Epithelial cell of prostate (primary cell): ENCODE measurements around the gene SV2C.
"Not testable (repeated sequence)": the region's sequence is repeated elsewhere in the genome, so short reads cannot be mapped to it uniquely, and the experiment has no call there.

Experiments
- DNase-seq: peaks from one replicate; pipeline ENCODE4 v3.0.0-alpha.2; 2011; ENCODE audit warnings: low read depth, low spot score
- H3K27ac ChIP-seq: fragments of 450-650 bp; 2 replicates; pipeline ENCODE4 v1.5.1; 2017; ENCODE audit warnings: mild to moderate bottlenecking

Gene SV2C

DNA sequence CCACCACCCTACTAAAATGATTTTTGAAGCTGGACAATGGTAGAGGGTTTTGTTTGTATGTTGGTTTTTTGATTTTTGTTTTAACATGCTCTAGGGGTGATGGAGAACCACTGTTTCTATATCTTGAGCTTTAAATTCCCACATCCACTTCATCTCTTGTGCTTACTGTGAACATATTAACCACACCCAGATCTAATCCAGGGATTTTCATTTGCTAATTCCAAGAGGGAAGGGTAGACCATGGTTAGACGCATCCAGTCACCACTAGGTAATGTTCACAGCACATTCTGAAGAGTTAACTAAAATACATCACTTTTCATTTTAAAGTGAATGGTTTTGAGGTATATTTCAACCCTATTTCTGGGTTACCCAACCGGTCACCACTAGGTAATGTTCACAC, 283.4 kb downstream of the SV2C start:
- no peak overlapping the region for H3K27ac ChIP-seq
- no peak for DNase-seq

DNA sequence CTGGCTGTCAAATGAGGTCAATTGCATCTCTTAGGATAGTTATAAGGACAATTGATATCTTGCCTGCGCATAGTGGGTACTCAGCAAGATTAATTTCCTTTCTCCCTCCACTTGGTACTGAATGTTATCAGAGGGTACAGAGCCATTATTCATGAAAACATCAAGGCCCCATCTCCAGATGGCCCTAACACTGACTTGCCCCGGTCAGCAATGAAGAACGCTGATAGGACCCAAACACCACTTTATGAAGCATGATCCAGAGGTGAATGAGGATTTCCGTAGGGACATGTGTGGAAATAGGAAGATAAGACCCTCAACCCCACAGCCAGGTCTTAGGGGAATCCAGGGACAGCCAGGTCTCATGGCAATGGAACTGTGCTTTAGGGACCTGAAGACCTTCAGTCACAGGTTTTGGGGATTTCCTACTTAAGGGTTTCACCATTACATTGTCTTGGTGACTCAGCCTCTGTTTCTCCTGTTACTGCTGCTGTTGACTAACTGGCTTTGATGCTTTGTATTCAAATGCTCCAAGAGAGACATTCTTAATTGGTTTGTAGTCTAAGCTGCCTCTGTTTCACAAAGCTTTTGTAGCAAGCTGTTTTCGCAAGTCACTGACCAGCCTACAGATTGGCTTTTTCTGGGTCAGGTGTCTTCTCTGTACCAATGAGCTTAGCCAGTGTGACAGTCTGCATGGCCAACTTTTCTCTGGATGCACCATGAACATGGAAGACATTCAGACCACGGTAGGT, 284.6 kb downstream of the SV2C start:
- DNase-seq = peak; percentile 86
- peak overlapping the region; percentile 21 for H3K27ac ChIP-seq

DNA sequence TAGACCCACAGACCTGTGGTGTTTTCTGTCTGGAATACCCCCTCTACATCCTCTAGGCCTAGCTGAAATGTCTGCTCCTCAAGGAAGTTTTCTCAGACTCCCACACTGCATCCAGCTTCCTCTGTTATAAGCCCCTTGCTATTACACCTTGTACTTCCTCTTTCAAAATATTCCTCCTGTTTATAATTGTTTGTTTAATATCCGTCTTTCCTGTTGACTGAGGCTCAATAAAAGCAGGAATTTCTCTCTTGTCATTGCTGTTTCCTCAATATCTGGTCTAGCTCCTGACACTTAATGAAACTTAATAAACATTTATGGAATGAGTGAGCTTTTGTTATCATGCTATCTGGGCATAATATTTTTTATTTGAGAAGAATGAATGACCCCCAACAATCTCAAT, 285.8 kb downstream of the SV2C start:
- DNase-seq = no peak
- no peak overlapping the region for H3K27ac ChIP-seq

DNA sequence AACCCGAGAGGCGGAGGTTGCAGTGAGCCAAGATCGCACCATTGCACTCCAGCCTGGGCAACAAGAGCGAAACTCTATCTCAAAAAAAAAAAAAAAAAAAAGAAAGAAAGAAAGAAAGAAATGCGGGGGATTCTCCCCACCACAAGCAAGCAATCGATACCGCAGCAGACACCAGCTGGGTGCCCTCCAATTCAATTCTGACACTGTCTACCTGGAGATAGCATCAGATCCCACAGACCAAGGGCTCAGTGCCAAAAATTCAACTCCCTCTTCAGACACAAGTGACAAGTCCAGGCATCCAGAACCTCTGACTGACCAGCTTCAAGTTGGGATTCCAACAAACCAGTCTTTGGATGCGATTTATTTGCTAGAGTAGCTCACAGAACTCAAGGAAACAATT, 286.5 kb downstream of the SV2C start:
- not testable (repeated sequence) for DNase-seq, H3K27ac ChIP-seq

DNA sequence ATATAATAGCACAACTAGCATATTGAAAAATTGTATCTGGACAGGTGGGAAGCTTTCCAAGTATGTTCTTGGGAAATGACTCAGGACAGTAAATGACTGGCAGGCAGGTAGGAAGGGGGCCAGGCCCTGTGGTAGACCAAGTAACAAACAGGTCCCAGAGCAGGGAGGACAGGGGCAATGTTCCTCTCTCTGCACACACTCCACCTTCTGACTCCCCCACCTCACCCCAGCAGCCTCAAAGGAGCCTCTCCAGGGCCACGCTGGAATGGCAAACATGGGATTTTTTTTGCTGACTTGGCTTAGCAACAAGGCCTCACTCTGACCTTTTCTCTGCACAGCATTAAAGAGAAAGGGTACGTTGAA, 288.8 kb downstream of the SV2C start:
- DNase-seq = no peak
- peak overlapping the region; percentile 37 for H3K27ac ChIP-seq

DNA sequence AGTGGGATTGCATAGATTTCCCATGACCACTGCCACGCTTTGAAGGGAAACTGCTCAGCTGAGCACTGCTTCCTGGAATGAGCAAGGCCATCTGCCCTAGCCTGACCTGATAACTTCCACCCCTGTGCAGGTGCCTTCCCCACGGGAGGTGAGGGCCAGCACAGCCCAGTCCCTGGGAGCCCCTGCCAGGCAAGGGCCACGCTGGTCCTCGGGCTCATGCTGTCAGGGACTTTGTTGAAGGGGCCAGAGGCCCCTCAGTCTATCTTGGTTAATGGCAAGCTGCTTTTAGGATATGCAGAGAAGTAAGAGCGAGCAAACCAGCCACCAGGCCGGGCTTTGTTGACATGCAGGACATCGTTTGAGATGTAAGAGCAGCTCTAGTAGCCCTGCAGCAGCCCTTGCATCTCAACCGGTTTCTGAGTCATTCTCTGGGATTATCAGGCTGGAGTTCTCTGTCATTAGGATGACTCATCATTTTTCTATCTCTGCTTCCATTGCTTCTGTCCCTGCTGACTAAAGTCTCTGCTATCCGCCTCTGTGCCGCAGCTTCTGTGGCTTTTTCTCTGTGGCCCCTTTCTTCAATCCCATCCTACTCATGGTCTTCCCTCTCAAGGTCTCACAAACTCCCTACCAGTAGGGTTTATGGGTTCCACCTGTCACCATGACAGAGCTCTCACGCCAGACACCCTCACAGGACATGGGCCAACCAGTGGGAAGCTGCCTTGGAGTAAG, 289.3 kb downstream of the SV2C start:
- H3K27ac ChIP-seq = peak overlapping the region; percentile 37
- DNase-seq = peak; percentile 89

DNA sequence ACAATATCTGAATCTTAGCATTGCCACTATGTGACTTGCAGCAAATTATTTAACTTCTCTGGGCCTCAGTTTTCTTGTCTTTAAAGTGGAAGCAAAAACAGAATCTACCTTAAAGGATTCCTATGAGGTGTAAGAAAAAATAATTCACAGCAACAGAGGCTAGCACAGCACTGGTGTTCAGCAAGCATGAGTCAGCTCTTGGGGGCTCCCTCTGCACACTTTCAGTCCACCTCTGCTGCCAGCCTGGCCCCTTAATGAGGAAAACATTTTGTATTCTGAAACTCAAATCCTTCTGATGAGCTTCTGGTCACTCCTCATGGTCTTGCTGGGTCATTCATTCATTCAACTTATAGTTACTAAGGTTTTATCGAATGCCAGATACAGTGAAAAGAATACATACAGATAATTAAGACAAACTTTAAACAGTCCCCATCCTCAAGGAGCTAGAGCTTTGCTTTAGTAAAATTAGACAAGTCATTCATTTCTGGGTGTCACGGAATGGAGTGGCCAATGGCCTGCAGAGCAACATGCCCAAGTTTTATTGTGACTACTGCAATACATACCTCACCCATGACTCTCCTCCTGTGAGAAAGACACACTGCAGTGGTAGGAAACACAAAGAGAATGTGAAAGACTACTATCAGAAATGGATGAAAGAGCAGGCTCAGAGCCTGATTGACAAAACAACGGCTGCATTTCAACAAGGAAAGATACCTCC, 293.1 kb downstream of the SV2C start:
- no peak overlapping the region for H3K27ac ChIP-seq
- no peak for DNase-seq

DNA sequence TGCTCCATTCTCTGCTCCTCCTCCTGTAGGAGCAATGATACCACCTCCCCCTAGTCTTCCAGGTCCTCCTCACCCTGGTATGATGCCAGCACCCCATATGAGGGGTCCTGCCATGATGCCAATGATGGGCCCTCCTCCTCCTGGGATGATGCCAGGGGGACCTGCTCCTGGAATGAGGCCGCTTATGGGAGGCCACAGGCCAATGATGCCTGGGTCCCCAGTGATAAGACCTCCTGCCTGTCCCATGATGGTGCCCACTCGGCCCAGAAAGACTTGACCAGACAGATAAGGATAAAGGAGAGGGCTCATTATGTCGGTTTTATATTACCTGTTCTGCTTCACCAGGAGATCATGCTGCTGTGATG, 293.7 kb downstream of the SV2C start:
- DNase-seq = no peak
- no peak overlapping the region for H3K27ac ChIP-seq

DNA sequence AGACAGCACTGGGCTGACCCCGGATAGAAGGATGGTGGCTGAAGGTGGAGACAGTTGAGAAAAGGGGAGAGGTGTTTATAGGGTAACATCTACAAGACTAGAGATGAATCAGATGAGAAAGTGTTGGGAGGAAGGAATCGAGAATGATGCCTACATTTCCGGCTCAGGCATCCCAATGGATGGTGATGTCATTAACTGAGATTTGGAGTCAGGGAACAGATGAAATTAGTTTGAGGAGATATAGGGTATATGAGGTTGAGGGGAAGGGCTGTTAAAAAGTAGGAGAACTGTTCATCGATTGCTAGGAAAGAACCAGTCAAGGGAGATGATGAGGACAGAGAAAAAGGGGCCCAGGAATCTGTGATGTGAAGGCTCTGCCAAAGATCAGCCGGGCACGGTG, 295.2 kb downstream of the SV2C start:
- DNase-seq = no peak
- H3K27ac ChIP-seq = no peak overlapping the region

DNA sequence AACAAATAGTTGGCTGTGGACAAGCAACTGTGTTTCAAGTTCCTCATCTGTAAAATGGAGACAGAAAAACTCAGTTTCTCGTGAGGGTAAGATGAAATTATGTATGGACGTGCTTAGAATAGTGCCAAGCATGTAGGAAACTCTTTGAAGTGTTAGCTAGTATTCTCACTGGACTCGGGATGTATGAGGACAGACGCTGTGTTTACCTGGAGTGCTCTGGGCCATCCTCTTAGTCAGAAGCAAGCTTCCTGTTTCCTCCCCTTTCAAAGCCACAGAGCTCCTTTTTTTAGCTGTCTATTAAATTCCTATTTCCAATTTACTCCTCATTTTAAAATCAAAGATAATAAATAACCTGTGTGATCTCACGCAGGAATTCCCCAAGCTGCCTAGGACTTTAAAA, 296.1 kb downstream of the SV2C start:
- no peak overlapping the region for H3K27ac ChIP-seq
- no peak for DNase-seq

DNA sequence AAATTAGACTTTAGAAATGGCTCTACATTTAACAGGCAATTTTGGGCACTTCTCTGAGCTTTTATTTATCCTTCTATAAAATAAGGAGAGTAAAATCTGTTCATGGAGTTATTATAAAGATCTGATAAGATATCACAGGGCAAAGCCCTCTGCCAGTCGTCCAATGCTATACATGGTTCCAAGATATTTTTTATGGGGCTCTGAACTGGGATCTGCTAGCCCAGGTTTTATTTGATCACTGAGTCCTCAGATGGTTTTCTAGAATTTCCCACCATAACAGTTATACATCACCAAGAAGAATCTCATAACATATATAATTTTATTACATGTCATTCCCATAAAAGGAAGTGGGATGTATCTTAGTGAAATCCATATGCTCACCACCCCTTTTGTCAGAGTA, 296.7 kb downstream of the SV2C start:
- H3K27ac ChIP-seq = no peak overlapping the region
- no peak for DNase-seq

DNA sequence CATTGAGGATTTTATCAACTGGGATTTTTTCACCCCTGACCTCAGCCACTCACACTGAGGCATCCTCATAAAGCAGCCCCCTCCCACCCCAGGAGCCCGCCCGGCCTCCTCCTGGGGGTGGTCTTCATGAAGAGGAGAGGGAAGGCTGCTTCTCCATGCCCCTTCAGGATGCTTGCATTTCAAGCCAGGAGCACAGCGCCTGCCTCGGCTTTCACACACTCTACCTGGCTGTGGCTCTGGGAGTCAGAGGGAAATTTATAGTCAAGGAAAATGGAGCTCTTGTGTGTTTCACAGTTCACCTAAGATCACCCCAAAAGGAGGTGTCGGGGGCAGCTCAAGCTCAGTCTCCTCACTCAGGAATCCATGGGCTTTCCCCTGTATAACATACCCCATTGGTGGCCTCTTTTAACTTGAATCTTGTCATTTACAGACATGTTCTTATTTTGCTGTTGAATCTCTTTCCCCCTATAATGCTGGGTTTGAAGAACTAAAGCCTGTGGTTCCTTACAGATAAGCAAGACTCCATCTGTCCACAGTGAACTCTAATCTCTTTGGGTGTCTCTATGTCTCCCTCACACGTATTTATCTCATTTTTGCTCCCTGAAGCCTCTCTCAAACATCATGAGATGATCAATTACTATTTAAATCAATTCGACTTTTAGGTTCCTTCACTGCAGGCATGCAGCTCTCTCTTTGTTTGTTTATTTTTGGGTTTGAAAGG, 297.3 kb downstream of the SV2C start:
- no peak overlapping the region for H3K27ac ChIP-seq
- DNase-seq = no peak

DNA sequence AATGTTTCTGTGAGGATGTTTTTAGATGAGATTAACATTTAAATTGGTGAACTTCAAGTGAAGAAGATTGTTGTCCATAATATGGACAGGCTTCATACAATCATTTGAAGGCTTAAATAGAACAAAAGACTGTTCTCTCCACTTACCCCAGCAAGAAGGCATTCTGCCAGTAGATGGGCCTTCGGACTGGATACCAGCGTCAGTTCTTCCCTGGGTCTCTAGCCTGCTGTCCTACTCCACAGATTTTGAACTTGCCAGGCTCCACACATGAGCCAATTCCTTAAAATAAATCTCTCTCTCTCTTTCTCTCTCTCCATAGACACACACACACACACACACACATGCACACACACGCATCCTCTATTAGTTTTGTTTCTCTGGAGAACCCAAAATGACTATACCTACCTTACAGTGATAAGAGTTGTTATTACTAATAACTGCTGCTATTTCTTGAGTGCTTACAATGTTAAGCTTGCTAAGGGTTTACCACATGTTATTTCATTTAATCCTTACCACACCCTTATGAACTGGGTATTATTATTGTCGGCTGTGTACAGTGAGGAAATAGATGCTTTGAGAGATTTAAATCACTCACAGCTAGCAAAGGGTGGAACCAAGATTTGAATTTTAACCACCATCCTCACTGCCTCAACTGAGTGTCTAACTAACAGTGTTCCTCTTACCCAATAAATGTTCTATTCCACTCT, 300.1 kb downstream of the SV2C start:
- no peak overlapping the region for H3K27ac ChIP-seq
- no peak for DNase-seq

DNA sequence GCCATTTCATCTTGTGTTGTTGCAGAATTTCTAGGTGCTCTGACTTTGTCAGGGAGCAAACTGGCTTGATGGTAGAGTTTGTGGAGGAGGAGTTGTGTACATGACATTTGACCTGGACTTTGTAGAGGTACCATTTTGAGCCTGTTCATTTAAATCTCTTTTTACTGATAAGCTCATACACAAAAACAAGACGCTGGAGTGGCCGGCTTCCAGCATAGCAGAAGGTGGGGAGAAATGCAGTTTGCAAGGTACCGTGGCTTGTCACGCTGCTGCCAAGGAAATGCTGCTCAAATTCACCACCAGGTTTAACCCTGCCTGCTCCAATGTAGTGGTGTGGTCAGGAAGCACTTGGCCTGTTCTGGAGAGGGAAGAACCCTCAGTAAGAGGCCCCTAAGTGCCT, 301.0 kb downstream of the SV2C start:
- no peak for DNase-seq

DNA sequence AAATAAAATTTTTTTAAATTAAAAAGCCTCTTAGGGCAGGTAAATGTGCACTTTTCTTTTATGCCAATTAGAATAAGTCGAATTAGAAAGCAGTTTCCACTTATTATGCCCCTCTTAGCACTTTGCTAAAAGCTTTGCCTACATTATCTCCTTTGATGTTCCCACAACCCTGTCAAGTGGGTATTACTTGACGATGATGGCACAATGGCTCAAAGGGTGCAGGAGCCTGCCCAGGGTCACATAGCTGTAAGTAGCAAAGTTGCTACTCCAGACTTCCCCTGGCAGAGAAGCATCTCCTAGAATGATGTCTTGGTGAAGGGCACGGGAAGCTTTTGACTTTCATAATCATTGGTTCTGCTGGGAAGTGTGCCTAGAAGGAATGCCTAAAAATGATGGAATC, 301.5 kb downstream of the SV2C start:
- no peak for DNase-seq
- no peak overlapping the region for H3K27ac ChIP-seq

More for the DNA sequence above, 301.0 kb downstream of the SV2C start:
- no peak overlapping the region for H3K27ac ChIP-seq

DNA sequence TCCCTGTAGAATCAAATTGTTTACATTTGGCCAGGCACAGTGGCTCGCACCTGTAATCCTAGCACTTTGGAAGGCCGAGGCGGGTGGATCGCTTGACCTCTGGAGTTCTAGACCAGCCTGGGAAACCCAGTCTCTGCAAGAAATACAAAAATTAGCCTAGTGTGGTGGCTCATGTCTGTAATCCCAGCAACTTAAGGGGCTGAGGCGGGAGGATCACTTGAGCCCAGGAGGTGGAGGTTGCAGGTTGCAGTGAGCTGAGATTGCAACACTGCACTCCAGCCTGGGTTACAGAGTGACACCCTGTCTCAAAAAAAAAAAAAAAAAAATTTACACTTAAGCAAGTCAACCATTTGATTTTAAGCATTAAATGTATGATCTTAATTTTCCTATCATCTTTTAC, 302.4 kb downstream of the SV2C start:
- DNase-seq = no peak
- H3K27ac ChIP-seq = no peak overlapping the region

DNA sequence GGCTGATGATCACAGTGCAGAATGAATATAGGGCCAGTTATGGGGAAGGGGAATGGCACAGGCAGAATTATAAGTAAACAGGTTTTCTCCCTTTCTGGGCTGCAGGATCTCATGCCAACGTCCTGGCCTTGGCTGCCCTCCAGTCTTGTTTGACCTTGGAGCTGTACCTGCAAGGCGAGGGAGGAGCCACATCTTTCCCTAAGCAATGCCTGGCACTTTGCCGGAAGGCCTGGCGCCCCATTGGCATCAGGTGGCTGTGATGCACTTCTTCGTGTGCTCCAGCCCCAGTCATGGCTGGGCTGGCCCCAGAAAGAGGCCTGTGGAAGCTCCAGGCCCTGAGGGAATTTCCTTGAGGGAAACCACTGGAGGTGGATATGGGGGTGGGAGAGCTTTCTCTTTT, 303.2 kb downstream of the SV2C start:
- no peak overlapping the region for H3K27ac ChIP-seq
- no peak for DNase-seq

DNA sequence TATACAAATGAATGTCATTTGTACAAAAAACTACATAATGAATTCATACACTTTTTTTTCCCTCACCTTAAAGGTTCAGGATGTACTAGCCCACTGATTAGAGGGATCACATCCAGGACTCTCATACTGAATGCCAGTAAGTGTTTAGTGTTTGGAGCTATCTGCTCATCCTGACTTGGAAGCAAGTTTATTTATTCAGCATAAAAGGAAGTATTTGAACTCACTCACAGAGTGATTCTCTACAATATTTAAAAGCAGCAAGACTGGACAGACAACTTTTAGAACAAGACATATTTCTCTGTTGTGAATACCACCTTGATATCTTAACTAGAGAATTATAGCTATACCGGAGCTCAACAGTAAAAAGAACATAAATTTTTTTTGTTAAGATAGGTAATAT, 305.1 kb downstream of the SV2C start:
- DNase-seq = no peak
- no peak overlapping the region for H3K27ac ChIP-seq

DNA sequence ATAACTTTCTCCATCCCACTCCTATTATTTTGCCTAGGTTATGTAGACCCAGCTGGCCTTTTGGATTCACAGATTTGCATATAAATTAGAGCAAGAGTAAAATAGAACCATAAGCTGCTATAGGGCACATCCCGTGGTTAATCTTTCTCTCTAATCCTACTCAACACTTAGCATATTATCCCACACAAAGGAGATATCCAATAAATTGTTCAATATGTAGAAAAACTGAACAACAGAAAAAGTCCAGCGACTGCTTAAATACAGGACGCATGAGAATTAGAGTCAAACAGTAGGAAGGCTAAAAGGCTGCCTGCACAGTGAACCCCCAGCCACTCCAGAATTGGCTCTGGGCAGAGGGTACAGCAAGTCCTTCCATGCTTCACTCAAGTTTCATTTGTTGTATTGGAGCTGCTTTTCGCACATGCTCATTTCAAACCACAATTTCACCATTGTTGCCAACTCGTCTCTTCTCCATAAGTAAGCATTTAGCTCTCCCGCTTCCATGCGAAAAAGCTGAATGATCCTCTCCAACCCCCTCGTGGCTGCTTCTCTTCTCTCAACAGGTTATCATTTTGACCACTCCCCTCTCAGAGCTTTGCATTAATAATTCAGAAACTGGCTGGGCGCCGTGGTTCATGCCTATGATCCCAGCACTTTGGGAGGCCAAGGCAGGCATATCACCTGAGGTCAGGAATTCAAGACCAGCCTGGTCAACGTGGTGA, 305.8 kb downstream of the SV2C start:
- DNase-seq = no peak
- H3K27ac ChIP-seq = no peak overlapping the region
